Loucy (cell line): ENCODE measurements around the gene PBX1.

Source experiments
- H2AFZ ChIP-seq: fragments of 200-600 bp; sonication (generic); 2 replicates; pipeline ENCODE4 v1.6.0; 2016; ENCODE audit warnings: antibody characterized with exemption, mild to moderate bottlenecking, low read length, moderate library complexity
- H3F3A ChIP-seq: fragments of 200-600 bp; 2 replicates; pipeline ENCODE4 v1.6.0; 2016; ENCODE audit warnings: antibody characterized with exemption, low read depth, mild to moderate bottlenecking
- H3K27me3 ChIP-seq: fragments of 200-600 bp; sonication (generic); 2 replicates; pipeline ENCODE4 v1.6.1; 2014; ENCODE audit warnings: low read length, mild to moderate bottlenecking; ENCODE audit not compliant: insufficient read depth, poor library complexity, severe bottlenecking
- H3K36me3 ChIP-seq: fragments of 200-600 bp; sonication (generic); 2 replicates; pipeline ENCODE4 v1.6.1; 2016; ENCODE audit warnings: low read length; ENCODE audit not compliant: insufficient read depth
- H3K4me1 ChIP-seq: fragments of 200-600 bp; sonication (generic); 2 replicates; pipeline ENCODE4 v1.5.1; 2014; ENCODE audit warnings: low read length, mild to moderate bottlenecking; ENCODE audit not compliant: insufficient read depth, poor library complexity, severe bottlenecking
- H3K4me2 ChIP-seq: fragments of 200-600 bp; sonication (generic); 2 replicates; pipeline ENCODE4 v1.6.0; 2014; ENCODE audit warnings: antibody characterized with exemption, low read length, low read depth, mild to moderate bottlenecking; ENCODE audit not compliant: poor library complexity, severe bottlenecking
- H3K4me3 ChIP-seq: fragments of 200-600 bp; sonication (generic); 2 replicates; pipeline ENCODE4 v1.5.1; 2014; ENCODE audit warnings: low read length, mild to moderate bottlenecking, mixed read lengths; ENCODE audit not compliant: poor library complexity, severe bottlenecking
- H3K79me2 ChIP-seq: fragments of 200-600 bp; sonication (generic); 2 replicates; pipeline ENCODE4 v1.6.1; 2014; ENCODE audit warnings: low read length; ENCODE audit not compliant: insufficient read depth
- H3K9ac ChIP-seq: fragments of 200-600 bp; sonication (generic); 2 replicates; pipeline ENCODE4 v1.6.0; 2014; ENCODE audit warnings: mild to moderate bottlenecking, low read depth, low read length, moderate library complexity; ENCODE audit not compliant: poor library complexity, severe bottlenecking
- H3K9me2 ChIP-seq: fragments of 200-600 bp; sonication (generic); replicated peaks from 2 replicates; pipeline ENCODE4 v1.6.1; 2016; ENCODE audit warnings: low read depth, low read length, mixed read lengths
- H3K9me3 ChIP-seq: fragments of 200-600 bp; sonication (generic); 2 replicates; pipeline ENCODE4 v1.6.1; 2014; ENCODE audit warnings: mild to moderate bottlenecking, antibody characterized with exemption, low read length, low read depth; ENCODE audit not compliant: insufficient read depth
- H4K20me1 ChIP-seq: fragments of 200-600 bp; sonication (generic); 2 replicates; pipeline ENCODE4 v1.6.0; 2014; ENCODE audit warnings: antibody characterized with exemption, low read length, mild to moderate bottlenecking; ENCODE audit not compliant: insufficient read depth, poor library complexity, severe bottlenecking
- EZH2phosphoT487 ChIP-seq: fragments of 200-600 bp; IDR thresholded peaks from 2 replicates; pipeline ENCODE4 v1.6.1; 2018; ENCODE audit warnings: antibody characterized with exemption, mild to moderate bottlenecking, moderate library complexity, borderline replicate concordance
- TF ChIP-seq, protein P1 (sequence below): fragments of 200-600 bp; sonication (generic); conservative IDR thresholded peaks from 2 replicates; pipeline ENCODE4 v1.5.1; 2014; ENCODE audit warnings: mild to moderate bottlenecking, antibody characterized with exemption, low read length

The PBX1 gene

DNA sequence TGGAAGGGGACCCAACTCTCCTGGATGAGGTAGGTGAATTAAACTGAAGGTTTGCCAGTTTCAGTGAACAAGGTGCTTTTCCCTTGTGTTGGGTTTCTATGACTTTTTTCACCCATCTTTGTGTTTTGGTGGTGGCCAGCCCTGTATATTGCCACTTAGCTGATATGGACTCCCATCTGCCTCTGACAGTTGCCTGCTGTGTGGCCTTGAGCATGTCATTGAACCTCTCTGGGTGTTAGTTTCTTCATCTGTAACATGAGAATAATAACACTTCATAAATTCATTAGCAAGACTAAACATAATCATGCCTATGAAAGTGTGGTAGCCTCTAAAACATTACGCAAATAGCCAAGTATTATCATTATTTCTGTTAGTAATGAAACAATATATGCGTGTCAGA is 141.7 kb downstream of the PBX1 start:
- Histone ChIP-seq H3K9me2 (no peaks in the 10 kb centered on the region), H3K9me3 (no peaks in the 10 kb centered on the region), H3K9ac (no peak overlapping the region), H3K79me2 (no peaks in the 10 kb centered on the region), H4K20me1 (no peaks in the 10 kb centered on the region), H3K4me3 (no peak overlapping the region), H2AFZ (no peak overlapping the region), H3K36me3 (no peaks in the 10 kb centered on the region), H3K27me3 (no peaks in the 10 kb centered on the region), H3F3A (no peaks in the 10 kb centered on the region), H3K4me2 (no peak overlapping the region), H3K4me1 (no peaks in the 10 kb centered on the region)
- TF ChIP-seq, protein P1, sequence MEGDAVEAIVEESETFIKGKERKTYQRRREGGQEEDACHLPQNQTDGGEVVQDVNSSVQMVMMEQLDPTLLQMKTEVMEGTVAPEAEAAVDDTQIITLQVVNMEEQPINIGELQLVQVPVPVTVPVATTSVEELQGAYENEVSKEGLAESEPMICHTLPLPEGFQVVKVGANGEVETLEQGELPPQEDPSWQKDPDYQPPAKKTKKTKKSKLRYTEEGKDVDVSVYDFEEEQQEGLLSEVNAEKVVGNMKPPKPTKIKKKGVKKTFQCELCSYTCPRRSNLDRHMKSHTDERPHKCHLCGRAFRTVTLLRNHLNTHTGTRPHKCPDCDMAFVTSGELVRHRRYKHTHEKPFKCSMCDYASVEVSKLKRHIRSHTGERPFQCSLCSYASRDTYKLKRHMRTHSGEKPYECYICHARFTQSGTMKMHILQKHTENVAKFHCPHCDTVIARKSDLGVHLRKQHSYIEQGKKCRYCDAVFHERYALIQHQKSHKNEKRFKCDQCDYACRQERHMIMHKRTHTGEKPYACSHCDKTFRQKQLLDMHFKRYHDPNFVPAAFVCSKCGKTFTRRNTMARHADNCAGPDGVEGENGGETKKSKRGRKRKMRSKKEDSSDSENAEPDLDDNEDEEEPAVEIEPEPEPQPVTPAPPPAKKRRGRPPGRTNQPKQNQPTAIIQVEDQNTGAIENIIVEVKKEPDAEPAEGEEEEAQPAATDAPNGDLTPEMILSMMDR = no peak
- TF ChIP-seq EZH2phosphoT487 = no peak

DNA sequence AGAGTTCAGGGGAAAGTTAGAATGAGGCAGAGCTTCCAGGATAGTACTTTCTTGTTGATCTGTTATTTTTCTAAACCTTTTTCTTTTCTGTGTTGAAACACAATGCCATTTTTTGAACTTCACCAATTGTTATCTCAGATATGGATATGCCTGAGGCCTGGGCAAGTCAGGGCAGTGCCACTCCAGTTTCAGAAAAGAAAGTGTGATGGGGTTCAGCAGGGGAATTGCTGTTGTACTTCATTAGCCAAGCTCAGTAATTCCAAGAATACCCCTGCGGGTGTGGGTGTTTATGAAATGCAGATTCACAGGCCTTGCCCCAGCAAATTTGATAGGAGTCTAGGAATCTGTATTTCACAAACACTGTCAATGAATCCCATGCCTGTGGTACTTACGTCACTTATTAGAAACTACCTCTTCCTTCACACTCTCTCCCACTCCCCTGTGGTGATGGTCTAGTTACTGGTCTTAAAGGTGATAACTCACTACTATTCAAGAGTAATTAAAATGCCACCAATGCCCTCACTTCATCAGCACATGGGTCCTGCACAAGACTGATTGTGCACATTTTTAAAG is 142.3 kb downstream of the PBX1 start:
- Histone ChIP-seq H3K9me3 (no peaks in the 10 kb centered on the region), H3K79me2 (no peaks in the 10 kb centered on the region), H3F3A (no peaks in the 10 kb centered on the region), H3K9ac (no peak overlapping the region), H3K27me3 (no peaks in the 10 kb centered on the region), H4K20me1 (no peaks in the 10 kb centered on the region), H2AFZ (no peak overlapping the region), H3K36me3 (no peaks in the 10 kb centered on the region), H3K4me1 (no peaks in the 10 kb centered on the region), H3K9me2 (no peaks in the 10 kb centered on the region), H3K4me2 (no peak overlapping the region), H3K4me3 (no peak overlapping the region)
- TF ChIP-seq EZH2phosphoT487 = no peak

DNA sequence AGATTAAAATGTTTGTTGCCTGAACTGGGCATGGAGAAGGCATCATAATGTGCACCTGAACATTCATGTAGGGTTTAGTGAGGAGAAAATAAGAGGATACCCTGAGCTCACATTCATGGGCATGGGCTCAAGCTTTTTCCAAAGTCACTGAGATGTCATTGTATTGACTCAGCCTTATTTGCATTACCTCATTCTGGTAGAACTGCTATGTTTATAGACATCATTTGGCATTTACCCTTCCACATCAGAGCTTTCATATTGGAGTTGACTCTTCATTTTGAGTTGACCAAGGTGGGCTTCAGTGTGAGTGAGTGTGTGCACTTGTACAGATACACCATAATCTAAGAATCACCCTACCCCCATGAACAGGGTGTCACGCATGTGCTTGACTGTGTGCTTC is 143.2 kb downstream of the PBX1 start:
- no peak overlapping the region for H3K4me2 ChIP-seq
- no peaks in the 10 kb centered on the region for H3K79me2 ChIP-seq
- H2AFZ ChIP-seq = no peak overlapping the region

More for the DNA sequence above, 143.2 kb downstream of the PBX1 start:
- Histone ChIP-seq H3K9ac (no peak overlapping the region), H3K4me3 (no peak overlapping the region), H3K9me3 (no peaks in the 10 kb centered on the region), H3F3A (no peaks in the 10 kb centered on the region), H3K27me3 (no peaks in the 10 kb centered on the region), H3K9me2 (no peaks in the 10 kb centered on the region), H3K36me3 (no peaks in the 10 kb centered on the region), H4K20me1 (no peaks in the 10 kb centered on the region), H3K4me1 (no peaks in the 10 kb centered on the region)
- TF ChIP-seq, protein P1 = no peak
- TF ChIP-seq EZH2phosphoT487 = no peak
